Body of pancreas (tissue), 4 donors: Measurements from ENCODE around the gene SLC9A3.

Source experiments
- CTCF ChIP-seq, 7 experiments: fragments of 450-650 bp in 4 of 7; fragments of 200-600 bp in 3 of 7; sonication (generic) in 3 of 7; IDR thresholded peaks; one replicate each; pipeline ENCODE4 v1.5.1; 2016 to 2019; ENCODE audit warnings: antibody characterized with exemption in 7 of 7
- POLR2A ChIP-seq, 3 donors: fragments of 450-650 bp; IDR thresholded peaks; one replicate each; pipeline ENCODE4 v1.6.1; 2016; ENCODE audit warnings: antibody characterized with exemption in 3 of 3, mild to moderate bottlenecking in 2 of 3

DNA sequence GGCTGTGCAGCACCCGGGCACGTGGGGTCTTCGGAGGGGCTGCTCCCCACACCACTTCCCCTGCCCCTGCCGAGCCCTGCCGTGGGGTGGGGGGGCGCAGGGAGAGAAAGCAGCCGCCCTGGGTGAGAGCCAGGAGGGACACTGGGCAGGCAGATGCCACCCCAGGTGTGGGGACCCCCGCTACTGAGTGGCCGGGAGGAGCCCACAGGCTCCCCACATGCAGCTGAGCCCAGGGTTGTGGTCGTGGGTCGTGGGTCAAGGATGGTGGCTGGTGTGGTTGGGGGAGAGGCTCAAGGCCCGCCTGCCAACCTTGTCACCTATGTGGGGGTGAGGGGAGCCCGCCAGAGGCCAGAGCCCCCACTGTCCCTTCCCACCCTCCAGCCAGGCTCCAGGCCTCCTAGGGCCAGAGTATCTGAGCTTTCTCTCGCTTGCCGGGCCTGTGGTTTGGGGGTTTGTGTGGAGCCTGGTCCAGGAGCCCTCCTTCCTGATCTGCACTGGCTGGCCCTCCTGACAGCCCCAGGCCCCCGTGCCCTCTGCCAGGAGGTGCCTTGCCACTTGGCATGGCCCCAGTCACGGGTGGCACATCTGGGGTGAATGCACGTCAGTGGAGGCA lies 45.8 kb downstream of the SLC9A3 start:
- TF ChIP-seq CTCF (IDR thresholded peaks at IDR 0.05), result no peak
- TF ChIP-seq POLR2A (IDR thresholded peaks at IDR 0.05), result no peak
